Neural progenitor cell (in vitro differentiated cells): ENCODE results near the gene LHFPL2.

ENCODE experiments used
- CTCF ChIP-seq: fragments of 200-600 bp; sonication (generic); IDR thresholded peaks from 2 replicates; pipeline ENCODE4 v1.5.1; 2017; ENCODE audit warnings: antibody characterized with exemption, mild to moderate bottlenecking
- EZH2 ChIP-seq: fragments of 200-600 bp; sonication (generic); IDR thresholded peaks from 2 replicates; pipeline ENCODE4 v1.6.1; 2017; ENCODE audit warnings: antibody characterized with exemption, mild to moderate bottlenecking, moderate library complexity

- TF ChIP-seq CTCF (no peak), EZH2 (no peak)
Measured at GRCh38 chr5:78522476-78523260, 125.9 kb downstream of the LHFPL2 start.
